HEK293T (cell line): ENCODE results near the gene ZNF579.

Experiments
- FOXA1 ChIP-seq: fragments of 450-650 bp; IDR thresholded peaks from 2 replicates; pipeline ENCODE4 v1.6.1; 2016; ENCODE audit warnings: mild to moderate bottlenecking
- FOXM1 ChIP-seq: fragments of 450-650 bp; IDR thresholded peaks from 2 replicates; pipeline ENCODE4 v1.6.1; 2017; ENCODE audit warnings: mild to moderate bottlenecking, borderline replicate concordance

DNA sequence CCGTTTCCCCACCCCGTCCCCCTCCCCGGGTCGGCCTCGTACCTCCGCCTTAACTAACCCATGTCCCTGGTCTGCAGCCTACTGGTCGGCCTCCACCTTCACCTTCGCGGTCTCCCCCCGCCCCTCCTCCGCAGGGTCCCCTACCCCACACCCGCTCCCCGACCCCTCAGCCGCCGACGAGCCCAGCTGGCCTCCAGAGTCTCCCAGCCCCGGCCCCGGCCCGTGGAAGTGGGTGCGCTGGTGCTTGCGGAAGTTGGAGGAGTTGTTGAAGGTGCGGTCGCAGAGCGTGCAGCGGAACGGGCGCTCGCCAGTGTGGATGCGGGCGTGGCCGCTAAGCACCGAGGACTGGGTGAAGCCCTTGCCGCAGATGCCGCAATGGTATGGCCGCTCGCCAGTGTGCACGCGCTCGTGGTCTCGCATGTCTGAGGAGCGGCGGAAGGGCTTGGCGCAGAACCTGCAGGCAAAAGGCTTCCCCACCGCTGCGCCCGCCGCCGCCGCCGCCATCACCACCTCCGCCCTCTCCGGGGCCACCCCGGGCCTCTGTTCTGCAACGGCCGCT, 41.1 kb upstream of the ZNF579 start:
- no peak for TF ChIP-seq FOXA1
- TF ChIP-seq FOXM1: no peak
